NB4 (cell line): ENCODE data around the gene EXOC5.

Source experiments
- DNase-seq: peaks from one replicate; pipeline ENCODE4 v3.0.0; 2010; ENCODE audit warnings: low read depth
- H3K4me3 ChIP-seq: one replicate; pipeline ENCODE4 v1.5.1; 2011; ENCODE audit warnings: mild to moderate bottlenecking, low read depth, low read length, moderate library complexity
- MYC ChIP-seq: IDR thresholded peaks from 2 replicates; pipeline ENCODE4 v1.6.1; 2011; ENCODE audit warnings: low read depth, low read length
- POLR2A ChIP-seq: IDR thresholded peaks from 2 replicates; pipeline ENCODE4 v1.6.1; 2011; ENCODE audit warnings: mild to moderate bottlenecking; ENCODE audit not compliant: insufficient read length; ENCODE audit errors: extremely low read depth
- TF ChIP-seq, protein P1 (sequence below): IDR thresholded peaks from one replicate; pipeline ENCODE4 v1.5.1; 2012; ENCODE audit warnings: low read depth, low read length
- TF ChIP-seq, protein P2 (sequence below): IDR thresholded peaks from 2 replicates; pipeline ENCODE4 v1.6.1; 2011; ENCODE audit warnings: low read depth, low read length

The EXOC5 gene

DNA sequence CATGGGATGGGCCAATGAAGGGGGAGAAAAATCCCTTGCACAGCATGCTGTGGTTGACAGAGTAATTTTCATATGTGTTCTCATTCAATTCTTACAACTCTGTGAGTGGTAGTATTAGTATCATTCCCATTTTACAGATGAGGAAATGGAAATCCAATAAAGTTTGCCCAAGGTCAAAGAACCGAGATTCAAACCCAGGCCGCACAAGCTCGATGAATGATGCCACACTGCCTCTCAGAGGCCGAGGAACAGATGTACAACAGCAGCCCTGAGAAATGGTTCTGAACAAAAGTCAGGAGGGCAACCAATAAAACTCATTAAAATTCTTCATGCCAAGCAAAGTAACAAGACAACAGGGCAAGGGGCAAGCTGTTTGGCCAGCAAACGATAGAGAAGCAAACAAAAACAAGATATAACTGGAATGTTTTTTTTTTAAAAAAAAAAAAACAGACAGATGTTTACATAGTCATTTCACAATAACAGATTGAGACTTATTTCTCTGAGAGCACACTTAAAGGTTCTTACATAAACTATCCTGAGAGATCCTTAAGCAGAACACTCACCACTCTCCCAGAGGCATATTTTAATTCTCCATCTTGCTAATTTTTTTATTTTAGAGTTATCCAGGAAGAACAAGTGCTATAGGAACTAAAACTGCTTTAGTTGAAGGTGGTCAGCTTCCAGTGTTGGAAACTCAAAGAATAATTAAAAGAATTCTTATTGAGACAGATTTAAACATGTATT is 85.8 kb downstream of the EXOC5 start:
- DNase-seq: peak; percentile 25
- TF ChIP-seq, protein P1, sequence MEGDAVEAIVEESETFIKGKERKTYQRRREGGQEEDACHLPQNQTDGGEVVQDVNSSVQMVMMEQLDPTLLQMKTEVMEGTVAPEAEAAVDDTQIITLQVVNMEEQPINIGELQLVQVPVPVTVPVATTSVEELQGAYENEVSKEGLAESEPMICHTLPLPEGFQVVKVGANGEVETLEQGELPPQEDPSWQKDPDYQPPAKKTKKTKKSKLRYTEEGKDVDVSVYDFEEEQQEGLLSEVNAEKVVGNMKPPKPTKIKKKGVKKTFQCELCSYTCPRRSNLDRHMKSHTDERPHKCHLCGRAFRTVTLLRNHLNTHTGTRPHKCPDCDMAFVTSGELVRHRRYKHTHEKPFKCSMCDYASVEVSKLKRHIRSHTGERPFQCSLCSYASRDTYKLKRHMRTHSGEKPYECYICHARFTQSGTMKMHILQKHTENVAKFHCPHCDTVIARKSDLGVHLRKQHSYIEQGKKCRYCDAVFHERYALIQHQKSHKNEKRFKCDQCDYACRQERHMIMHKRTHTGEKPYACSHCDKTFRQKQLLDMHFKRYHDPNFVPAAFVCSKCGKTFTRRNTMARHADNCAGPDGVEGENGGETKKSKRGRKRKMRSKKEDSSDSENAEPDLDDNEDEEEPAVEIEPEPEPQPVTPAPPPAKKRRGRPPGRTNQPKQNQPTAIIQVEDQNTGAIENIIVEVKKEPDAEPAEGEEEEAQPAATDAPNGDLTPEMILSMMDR: peak; percentile 26
- TF ChIP-seq POLR2A: no peak
- H3K4me3 ChIP-seq: no peak overlapping the region

DNA sequence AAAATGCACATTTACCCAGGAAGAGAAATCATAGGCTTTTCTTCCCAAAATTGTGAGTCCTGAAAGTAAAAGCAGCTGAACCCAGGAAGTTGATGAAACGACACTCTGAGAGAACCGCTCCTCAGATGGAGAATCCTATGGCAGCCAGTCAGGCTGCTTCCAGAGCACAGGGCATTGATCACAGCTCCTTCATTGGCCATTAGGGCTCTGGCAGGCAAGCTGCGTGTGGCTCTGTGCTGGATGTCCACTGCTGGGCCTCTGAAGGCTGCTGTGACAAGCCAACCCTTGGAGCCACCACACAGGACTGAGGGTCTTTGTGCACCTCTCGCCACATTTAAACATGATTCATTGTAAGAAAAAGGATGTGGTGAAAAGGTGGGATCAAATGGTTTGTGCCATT is 89.4 kb downstream of the EXOC5 start:
- no peak for DNase-seq
- TF ChIP-seq, protein P1: no peak
- no peak for TF ChIP-seq MYC
- TF ChIP-seq, protein P2, sequence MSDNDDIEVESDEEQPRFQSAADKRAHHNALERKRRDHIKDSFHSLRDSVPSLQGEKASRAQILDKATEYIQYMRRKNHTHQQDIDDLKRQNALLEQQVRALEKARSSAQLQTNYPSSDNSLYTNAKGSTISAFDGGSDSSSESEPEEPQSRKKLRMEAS: no peak
- no peak for TF ChIP-seq POLR2A
- H3K4me3 ChIP-seq: no peak overlapping the region

DNA sequence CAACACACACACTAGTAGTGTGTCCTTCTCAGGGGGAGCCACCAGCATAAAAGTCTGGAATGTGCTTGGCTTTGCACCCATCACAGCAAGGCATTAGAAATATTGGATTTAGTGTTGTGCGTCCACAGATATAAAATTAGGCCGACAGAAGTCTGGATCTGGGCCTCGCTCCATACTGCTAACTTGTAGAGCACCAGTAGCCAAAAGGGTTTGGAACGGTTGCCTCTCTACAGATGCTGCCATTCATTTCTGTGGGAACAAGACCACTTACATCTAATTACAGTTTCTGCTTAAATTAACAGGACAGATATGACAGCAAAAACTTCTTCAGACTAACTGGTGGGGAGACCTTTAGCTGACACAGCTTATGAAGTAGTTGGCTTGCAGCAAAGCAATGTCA is 94.2 kb downstream of the EXOC5 start:
- no peak for TF ChIP-seq POLR2A
- no peak for TF ChIP-seq MYC
- TF ChIP-seq, protein P1: no peak
- TF ChIP-seq, protein P2: no peak

DNA sequence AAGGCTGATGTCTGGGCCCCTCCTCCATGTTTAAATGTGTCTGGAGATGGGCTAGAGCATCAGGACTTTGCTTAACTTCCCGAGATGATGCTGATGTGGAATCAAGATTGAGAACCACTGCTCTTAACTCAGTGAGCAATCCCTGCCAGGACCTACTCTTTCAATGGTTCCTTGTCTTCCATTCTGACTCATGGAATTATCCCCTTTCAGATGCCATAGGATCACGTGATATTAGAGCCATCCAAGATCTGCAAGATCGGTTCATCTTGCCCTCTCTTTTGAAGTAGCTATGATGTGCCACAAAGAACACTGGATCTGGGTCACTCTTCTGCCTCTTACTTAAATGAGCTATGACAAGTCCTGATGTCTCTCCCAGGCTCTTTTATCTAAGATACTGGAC is 96.8 kb downstream of the EXOC5 start:
- H3K4me3 ChIP-seq: no peak overlapping the region
- TF ChIP-seq, protein P1: no peak
- TF ChIP-seq MYC: no peak
- TF ChIP-seq, protein P2: no peak
- no peak for TF ChIP-seq POLR2A
- DNase-seq: no peak

More for the DNA sequence above, 94.2 kb downstream of the EXOC5 start:
- DNase-seq: no peak
- H3K4me3 ChIP-seq: no peak overlapping the region

DNA sequence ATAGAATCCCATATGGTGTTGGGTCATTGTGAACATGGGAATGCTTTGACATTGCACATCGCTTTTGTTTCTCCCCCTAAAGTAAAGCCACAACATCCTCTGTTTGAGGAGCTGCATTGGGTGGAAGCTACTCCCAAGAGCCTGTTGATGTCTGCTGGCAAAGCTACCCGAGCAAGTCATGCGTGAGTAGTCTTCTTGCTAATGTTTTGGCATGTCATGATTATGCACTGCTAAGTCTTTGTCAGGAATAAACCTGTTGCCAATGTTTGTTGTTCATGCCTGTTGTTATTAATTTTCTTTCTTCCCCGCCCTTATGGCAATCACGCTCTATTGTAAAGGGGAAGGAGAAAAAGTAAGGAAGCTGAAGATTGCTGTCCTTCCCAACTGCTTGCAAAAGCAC is 97.3 kb downstream of the EXOC5 start:
- H3K4me3 ChIP-seq: no peak overlapping the region
- TF ChIP-seq MYC: no peak
- TF ChIP-seq, protein P2: no peak
- TF ChIP-seq, protein P1: no peak
- TF ChIP-seq POLR2A: no peak
- DNase-seq: no peak
